ENCODE results near the gene RPS2.

DNA sequence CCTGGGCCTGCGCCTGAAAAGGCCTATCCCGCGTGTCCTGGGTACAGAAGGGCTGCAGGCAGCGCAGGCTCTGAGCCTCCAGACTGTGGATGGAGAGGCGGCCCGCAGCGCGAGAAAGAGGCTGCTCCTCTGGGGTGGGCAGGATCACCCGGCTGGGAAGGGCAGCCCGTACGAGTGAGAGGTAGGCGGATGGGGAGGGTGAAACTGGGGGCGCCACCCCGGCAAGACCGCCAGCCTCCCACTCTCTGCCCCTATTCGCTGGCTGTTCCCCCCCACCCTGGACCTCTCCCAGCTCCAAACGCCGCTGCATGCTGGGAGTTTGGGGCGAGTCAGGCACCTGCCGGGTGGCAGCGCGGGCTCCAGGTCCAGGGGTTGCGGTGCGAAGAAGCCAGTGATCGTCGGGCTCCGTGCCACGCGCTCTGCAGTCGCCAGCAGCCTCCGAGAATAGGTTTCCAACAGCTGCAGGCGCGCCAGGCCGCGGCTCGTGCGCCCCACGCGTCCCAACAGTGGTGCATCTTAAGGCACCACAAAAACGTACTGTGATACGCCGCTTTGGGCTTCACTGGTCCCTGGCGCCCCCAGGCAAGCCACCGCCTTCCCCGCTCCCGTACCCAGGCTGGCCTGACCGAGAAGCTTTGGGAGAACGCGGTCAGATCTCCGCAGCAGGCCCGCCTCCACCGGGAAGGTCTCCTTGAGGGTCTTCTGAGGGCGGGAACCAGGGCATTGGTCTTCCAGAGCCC, 15.6 kb upstream of the RPS2 start:
- TF ChIP-seq CTCF (IDR thresholded peaks at IDR 0.05) (no peak), ZFX (IDR thresholded peaks at IDR 0.05; ENCODE audit: borderline replicate concordance) (no peak)
